OCI-LY3 (cell line): ENCODE results near the gene TRMT112.

Source experiments
- EZH2phosphoT487 ChIP-seq: fragments of 200-600 bp; shearing (Covaris generic); IDR thresholded peaks from 2 replicates; pipeline ENCODE4 v1.6.1; 2018; ENCODE audit warnings: antibody characterized with exemption, mixed run types, low read depth
- TF ChIP-seq, protein P1 (sequence below): fragments of 200-600, 300-600 bp; sonication (generic); IDR thresholded peaks from 2 replicates; pipeline ENCODE4 v1.5.1; 2014; ENCODE audit warnings: antibody characterized with exemption, low read length, low read depth

GRCh38 chr11:64334764-64335735 is 17.7 kb upstream of the TRMT112 start:
- TF ChIP-seq, protein P1, sequence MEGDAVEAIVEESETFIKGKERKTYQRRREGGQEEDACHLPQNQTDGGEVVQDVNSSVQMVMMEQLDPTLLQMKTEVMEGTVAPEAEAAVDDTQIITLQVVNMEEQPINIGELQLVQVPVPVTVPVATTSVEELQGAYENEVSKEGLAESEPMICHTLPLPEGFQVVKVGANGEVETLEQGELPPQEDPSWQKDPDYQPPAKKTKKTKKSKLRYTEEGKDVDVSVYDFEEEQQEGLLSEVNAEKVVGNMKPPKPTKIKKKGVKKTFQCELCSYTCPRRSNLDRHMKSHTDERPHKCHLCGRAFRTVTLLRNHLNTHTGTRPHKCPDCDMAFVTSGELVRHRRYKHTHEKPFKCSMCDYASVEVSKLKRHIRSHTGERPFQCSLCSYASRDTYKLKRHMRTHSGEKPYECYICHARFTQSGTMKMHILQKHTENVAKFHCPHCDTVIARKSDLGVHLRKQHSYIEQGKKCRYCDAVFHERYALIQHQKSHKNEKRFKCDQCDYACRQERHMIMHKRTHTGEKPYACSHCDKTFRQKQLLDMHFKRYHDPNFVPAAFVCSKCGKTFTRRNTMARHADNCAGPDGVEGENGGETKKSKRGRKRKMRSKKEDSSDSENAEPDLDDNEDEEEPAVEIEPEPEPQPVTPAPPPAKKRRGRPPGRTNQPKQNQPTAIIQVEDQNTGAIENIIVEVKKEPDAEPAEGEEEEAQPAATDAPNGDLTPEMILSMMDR: no peak
- no peak for TF ChIP-seq EZH2phosphoT487
